EL (cell line): ENCODE data around the gene OR4N5.
A peak's percentile ranks its signal among the peaks of the same experiment; 100 is the strongest.
"Not testable (repeated sequence)": the region's sequence is repeated elsewhere in the genome, so short reads cannot be mapped to it uniquely, and the experiment has no call there.

Source experiments
- DNase-seq: peaks from one replicate; pipeline ENCODE4 v3.0.0-alpha.2; 2016

The OR4N5 gene, protein sequence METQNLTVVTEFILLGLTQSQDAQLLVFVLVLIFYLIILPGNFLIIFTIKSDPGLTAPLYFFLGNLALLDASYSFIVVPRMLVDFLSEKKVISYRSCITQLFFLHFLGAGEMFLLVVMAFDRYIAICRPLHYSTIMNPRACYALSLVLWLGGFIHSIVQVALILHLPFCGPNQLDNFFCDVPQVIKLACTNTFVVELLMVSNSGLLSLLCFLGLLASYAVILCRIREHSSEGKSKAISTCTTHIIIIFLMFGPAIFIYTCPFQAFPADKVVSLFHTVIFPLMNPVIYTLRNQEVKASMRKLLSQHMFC

DNA sequence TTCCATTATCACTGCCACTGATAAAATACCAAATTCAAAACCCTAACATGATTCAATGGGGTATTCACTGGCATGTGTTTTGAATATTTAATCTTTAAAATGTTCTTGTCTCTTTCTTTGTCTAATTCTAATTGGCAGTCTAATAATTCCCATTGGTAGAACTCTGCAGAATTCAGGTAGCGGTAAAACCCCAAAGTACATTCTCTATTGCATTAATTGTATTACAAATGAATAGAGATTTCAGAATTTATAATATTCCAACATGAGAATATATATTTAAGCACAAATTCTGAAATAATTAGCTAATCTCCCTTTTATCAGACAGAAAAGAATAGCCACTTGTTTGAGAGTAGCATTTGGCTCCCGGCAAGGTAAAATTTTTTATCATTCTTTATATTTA lies at the start of gene OR4N5:
Gene OR4N5 (plus strand): TSS at position 301 of the 400 bp plus-strand sequence. CDS start 4,916 bp downstream, outside the sequence.
- no peak for DNase-seq

DNA sequence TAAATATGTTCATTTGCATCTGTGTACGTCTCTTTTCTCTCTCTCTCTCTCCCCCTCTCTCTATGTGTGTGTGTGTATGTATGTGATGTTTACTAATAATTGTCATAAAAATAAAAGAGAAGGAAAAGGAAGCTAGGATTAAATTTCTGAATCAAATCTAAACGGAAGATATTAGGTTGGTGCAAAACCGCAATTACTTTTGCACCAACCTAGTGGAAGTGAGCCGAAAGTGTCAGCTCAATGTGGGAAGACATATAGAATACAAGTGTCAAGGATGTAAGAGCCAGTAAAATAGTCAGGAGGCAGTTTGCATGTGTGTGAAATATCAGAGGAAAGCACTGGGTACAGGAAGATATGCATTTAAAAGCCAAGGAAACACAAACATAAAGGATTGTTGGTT lies 46.6 kb upstream of the OR4N5 start:
- no peak for DNase-seq

DNA sequence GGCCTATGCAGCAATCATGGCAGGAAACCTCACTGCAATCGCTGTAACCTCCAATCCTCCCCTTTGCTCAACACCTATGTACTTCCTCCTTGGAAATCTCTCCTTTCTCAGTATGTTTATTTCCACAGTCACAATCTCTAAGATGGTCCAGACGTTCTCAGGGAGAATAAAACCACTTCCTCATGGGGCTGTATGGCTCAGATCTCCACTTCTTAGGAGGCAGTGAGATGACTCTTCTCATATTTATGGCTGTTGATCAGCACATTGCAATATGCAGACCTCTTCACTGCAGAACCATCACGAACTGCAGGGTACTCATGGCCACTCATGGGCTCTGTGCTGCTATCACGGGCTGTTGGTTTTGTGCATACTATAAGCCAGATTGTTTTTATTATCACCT lies 45.2 kb upstream of the OR4N5 start:
- no peak for DNase-seq

DNA sequence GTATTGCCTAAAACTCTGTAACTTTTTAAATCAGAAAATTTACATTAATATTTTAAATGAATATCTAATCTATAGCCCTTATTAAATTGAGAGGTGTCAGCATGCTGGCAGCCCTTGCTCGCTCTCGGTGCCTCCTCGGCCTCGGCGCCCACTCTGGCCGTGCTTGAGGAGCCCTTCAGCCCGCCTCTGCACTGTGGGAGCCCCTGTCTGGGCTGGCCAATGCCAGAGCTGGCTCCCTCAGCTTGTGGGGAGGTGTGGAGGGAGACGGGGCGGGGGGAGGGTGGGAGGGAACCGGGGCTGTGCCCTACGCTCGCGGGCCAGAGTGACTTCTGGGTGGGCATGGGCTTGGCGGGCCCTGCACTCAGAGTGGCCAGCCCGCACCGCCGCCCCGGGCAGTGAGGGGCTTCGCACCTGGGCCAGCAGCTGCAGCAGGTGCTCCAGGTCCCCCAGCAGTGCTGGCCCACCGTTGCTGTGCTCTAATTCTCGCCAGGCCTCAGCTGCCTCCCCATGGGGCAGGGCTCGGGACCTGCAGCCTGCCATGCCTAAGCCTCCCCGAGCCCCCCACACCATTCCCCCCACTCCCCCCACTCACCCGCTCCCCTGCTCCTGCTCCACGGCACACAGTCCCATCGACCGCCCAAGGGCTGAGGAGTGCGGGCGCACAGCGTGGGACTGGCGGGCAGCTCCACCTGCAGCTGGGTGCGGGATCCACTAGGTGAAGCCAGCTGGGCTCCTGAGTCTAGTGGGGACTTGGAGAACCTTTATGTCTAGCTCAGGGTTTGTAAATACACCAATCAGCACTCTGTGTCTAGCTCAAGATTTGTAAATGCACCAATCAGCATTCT lies 39.5 kb upstream of the OR4N5 start:
- not testable (repeated sequence) for DNase-seq

DNA sequence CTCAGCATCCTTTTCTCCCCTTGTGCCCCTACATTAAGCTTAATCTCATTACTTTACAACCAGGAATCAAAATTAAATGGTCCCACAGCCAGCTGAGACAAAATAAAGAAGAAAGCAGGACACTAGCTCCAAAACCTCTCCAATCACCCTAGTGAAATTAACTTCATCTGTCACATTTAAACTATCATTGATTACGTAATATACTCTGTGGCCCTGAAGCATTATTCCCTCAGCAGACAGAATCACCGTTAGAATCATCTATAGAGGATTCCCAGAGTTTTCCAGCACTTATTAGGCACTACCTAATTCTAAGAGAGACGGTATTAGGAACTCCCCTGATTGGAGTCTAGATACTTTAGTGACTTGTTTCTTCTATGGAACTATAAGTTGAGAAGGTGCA lies 28.2 kb upstream of the OR4N5 start, which contains the start of gene OR4K17:
Gene OR4K17 (plus strand): TSS at position 302 of the 400 bp plus-strand sequence. CDS start 6,761 bp downstream, outside the sequence.
- no peak for DNase-seq

DNA sequence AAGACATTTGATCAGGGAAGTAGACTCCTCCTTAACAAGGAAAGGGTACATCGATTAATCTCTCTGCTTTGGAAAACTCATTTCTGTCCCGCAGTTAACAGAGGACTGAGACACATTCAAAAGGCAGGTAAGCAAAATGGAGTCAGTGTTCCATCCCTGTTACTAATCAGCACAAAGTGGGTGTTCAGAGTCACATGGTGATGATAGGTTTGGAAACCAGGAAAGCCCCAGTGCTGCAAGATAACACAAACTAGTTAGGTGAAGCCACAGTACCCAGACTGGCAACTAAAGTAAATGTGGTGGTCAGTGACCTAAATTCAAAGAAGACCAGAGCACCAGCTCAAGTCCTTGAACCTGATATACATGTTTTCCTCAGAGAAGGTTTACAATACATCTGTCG lies 26.3 kb upstream of the OR4N5 start:
- no peak for DNase-seq

DNA sequence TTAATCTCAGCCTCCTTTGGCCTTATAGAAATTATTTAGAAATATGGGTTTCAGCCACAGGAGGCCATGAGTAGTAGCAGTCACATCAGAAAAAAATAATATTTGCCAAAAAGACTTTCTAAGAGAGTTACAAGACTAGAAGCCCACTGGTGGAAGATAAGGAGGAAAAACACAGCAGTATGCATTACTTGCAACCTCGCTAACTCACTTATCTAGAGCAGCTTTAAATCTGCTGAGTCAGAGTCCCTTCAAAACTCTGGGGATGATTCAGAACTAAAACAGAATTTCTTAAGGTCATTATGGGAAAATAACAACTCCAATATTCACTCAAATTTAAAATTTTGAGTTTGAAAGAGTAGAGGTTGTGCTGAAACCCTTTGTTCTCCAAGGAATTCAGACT lies 21.9 kb upstream of the OR4N5 start:
- no peak for DNase-seq

DNA sequence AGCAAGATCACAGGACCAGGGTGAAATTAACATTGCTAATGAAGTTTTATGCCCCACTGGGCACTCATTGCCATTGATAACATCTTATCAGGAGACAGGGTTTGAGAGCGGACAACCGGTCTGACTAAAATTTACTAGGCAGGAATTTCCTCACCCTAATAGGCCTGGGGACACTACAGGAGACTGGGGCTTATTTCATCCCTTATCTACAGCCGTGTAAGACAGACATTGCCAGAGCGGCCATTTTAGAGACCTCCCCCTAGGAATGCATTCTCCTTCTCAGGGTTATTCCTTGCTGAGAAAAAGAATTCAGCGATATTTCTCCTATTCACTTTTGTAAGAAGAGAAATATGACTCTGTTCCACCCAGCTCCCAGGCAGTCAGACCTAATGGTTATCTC lies 19.8 kb upstream of the OR4N5 start:
- DNase-seq: no peak

DNA sequence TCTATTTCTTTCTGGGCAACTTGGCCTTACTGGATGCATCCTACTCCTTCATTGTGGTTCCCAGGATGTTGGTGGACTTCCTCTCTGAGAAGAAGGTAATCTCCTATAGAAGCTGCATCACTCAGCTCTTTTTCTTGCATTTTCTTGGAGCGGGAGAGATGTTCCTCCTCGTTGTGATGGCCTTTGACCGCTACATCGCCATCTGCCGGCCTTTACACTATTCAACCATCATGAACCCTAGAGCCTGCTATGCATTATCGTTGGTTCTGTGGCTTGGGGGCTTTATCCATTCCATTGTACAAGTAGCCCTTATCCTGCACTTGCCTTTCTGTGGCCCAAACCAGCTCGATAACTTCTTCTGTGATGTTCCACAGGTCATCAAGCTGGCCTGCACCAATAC lies 5.3 kb downstream of the OR4N5 start:
- DNase-seq: no peak

DNA sequence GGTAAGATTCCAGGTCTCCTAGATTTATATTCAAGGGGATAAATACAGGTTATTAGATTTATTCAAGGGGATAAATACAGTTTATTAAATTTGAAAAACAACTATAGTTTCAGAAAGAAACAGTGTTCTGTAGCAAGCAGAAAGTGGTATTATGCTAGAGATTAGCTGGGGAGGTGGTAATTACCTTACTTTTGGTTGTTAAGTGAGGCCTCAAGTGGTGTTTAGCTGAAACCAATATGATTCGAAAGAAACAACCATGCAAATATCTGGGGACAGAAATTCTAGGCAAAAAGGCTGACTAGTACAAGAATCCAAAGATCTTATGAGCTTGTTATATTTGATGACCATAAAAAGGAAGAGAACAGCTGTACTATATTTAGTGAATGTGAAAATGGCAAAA lies 6.2 kb downstream of the OR4N5 start:
- no peak for DNase-seq

DNA sequence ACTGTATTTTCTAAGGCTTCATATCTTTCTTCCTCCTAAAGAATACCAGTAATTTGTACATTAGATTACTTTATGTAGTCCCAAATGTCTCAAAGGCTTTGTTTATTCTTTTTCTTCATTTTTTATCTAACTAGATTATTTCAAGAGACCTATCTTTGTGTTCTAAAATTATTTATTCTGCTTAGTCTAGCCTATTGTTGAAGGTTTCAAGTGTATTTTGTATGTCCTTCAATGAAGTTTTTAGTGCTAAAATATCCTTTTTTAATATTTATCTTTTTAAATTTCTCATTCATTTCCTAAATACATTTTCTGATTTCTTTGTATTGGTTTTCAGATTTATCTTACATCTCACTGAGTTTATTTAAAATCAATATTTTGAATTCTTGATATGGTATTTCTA lies 25.8 kb downstream of the OR4N5 start:
- no peak for DNase-seq

DNA sequence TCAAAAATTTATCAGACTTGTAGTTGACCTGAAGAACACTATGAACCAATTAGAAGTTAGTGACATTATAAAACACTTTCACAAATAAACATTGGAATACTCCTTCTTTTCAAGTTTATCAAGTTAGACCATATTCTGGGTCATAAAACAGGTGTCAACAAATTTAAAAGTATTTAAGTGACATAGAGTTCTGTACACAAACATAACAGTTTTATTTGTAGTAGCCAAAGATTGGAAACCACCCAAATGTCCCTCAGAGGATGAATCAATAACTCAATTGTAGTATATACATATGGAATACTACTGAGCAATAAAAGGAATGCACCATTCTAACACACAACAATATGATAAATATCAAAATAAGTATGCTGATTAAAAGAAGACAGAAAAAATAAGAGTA lies 28.5 kb downstream of the OR4N5 start:
- DNase-seq: no peak

DNA sequence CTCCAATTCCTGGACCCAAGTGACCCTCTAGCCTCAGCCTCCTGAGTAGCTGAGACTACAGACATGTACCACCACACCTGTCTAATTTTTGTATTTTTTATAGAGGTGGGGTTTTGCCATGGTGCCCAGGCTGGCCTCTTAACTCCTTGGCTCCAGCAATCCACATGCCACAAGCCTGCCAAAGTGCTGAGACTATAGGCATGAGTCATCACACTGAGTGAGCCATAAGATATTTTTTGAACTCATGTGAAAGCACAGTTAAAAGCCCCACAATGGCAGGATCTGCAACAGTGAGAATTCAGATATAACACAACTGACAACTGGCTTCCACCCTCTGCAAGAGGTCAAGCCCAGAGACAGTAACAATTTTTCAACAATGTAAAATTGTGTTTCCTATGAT lies 31.2 kb downstream of the OR4N5 start:
- DNase-seq: peak; percentile 57

DNA sequence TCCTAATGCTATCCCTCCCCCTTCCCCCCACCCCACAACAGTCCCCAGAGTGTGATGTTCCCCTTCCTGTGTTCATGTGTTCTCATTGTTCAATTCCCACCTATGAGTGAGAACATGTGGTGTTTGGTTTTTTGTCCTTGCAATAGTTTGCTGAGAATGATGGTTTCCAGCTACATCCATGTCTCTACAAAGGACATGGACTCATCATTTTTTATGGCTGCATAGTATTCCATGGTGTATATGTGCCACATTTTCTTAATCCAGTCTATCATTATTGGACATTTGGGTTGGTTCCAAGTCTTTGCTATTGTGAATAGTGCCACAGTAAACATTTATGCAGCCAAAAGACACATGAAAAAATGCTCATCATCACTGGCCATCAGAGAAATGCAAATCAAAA lies 35.6 kb downstream of the OR4N5 start:
- not testable (repeated sequence) for DNase-seq

DNA sequence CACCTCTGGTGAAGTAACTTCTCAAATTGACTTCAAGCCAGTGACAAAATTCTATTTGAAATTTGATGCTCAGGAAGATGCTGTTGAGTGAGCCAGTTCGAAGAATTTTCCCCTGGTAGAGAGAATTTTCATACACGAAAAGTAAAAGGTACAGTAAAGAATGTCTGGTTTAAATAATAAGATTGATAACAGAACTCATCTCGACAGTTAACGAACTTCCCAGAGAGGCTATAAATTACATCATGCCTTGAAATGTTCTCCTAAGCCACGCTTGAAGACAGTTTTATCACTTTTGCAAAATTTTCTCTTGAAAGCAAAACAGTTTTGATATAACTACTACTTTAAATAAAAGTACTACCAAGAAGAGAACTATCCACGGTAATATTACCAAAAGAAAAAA lies 37.7 kb downstream of the OR4N5 start:
- DNase-seq: no peak

DNA sequence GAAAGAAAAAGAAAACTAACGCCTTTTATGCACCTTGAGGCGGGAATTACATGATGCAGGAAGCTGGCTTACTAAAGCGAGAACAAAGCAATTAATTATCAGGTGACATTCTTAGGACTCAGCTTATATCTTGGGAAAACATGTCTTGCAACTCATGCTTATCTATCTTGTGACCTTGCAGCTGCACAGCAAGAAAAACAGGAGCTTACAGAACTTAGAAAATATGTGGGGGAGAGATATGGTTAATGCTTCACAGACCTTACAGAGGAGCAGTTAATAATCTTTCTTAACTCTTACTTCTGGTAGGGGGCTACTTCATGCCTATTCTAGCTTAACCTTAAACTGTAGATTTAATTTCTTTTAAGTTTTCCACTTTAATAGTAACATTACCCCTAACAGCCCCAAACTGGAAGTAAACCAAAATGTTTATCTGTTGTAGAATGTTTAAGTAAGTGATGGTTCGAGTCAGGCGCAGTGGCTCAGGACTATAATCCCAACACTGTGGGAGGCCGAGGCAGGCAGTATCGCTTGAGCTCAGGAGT lies 38.9 kb downstream of the OR4N5 start:
- DNase-seq: no peak

DNA sequence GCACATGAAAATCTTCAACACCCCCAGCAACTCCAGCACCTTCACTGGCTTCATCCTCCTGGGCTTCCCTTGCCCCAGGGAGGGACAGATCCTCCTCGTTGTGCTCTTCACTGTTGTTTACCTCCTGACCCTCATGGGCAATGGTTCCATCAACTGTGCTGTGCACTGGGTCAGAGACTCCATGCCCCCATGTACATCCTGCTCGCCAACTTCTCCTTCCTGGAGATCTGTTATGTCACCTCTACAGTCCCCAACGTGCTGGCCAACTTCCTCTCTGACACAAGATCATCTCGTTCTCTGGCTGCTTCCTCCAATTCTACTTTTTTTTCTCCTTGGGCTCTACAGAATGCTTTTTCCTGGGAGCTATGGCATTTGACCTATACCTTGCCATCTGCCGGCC lies 40.6 kb downstream of the OR4N5 start:
- no peak for DNase-seq

DNA sequence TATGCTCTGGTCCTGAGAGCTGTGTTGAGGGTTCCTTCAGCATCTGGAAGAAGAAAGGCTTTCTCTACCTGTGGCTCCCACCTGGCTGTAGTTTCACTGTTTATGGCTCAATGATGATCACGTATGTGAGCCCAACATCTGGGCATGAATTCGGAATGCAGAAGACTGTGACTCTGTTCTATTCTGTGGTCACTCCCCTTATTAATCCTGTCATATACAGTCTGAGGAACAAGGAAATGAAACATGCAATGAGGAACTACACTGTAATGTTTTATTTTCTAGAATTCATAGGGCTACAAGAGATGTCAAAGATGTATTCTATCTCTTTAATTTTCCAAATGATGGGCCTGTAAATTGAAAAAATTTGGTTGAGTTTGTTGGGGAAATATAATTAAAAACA lies 41.3 kb downstream of the OR4N5 start:
- DNase-seq: no peak

DNA sequence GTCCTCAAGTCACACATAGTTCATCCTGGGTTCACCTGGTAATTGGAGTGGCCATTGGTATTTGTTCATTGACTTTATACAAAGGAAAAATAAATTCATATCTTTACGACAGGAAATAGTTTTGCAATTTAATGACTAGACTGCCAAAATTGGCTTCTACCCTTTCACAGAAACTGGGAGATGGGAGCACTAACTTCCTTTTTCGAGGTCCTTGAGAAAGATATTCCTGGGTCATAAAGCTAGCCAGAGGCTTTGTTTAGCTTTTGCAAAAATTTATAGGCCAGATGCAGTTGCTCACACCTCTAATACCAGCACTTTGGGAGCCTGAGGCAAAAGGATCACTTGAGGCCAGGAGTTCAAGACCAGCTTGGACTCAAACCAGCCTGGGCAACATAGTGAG lies 41.9 kb downstream of the OR4N5 start:
- DNase-seq: no peak

DNA sequence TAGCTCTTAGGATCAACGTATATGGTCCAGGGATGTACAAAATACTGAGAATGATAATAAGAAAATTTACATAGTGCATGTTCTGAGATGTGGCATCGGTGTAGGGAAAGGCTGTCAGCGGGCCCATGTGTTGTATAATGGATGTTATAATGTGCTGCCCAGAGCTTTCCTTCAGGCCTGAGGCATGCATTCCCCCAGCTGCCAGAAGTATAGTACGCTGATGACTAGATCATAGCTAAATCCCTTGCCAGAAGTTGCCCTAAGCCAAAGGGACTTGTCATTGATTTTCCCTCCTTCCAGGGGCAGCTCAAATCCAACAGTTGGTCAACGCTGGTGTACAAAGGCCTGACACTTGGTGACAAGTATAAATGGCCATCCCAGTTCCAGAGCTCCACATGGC lies 45.6 kb downstream of the OR4N5 start:
- no peak for DNase-seq

DNA sequence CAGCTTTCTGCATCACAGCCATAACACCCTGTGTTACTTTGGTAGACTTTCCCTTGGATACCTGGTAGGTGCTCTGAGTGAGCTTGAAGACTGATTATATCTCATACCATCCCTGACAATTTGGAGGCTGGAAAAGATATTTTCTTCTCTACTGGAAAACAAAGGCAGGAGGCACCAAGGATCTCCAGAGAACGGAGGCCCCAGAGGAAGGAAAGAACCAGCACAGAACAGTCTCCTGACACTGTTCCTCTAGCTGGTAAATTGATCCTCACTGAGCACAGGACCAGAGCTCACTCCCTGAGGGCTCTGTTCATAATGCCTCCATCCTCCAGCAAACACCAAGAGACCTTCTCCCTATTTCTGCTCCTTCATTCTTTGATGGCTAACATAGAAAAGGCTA lies 52.0 kb downstream of the OR4N5 start, which contains the start of gene OR11G2:
Gene OR11G2 (plus strand): TSS at position 301 of the 400 bp plus-strand sequence. CDS start 6,542 bp downstream, outside the sequence.
- no peak for DNase-seq

DNA sequence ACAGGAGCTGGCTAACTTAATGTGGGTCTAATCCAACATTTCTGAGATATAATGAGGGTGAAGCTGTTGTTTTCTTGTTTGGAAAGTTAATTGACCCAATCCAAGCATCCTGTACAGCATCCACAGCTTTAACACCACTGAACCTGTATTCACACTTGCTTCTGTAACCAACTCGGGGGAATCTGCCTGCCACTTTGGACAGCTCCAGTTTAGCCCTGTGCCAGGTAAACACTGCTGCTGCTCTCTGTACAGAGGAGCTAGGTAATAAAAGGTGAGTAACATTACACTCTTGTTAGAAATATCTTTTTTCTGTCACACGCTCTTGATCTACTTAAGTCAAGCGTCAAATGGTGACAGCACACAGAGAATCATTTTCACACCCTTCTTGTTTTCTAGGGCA lies 52.8 kb downstream of the OR4N5 start:
- no peak for DNase-seq

DNA sequence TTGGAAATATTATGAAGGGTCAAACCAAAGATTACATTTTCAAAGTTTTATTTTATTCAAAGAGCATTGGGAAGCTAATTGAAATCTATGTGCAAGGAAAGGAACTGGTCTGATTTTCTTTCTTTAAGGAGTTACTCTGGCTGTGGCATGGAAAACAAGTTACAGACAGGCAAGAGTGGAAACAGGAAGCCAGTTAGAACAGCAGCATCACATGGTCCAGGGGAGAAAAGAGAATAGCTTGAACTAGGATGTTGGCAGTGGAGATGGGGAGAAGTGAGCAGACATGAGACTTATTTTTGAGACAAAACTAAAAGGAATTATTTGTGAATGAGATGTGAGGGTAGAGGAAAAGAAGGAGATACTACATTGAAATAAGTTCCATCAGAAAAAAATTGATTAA lies 55.5 kb downstream of the OR4N5 start:
- DNase-seq: no peak
